Right atrium auricular region (tissue), 2 donors: ENCODE measurements around the gene CCDC187. TPM values are rescaled to one million over a fixed set of nuclear protein-coding genes. Genes with fewer than 3 reads are reported as not detected.
"Not testable (repeated sequence)": the region's sequence is repeated elsewhere in the genome, so short reads cannot be mapped to it uniquely, and the experiment has no call there.

ENCODE experiments used
- DNase-seq: peaks from one replicate; pipeline ENCODE4 v3.0.0-alpha.2; 2019; ENCODE audit warnings: low spot score
- H3K27ac ChIP-seq, 2 donors: fragments of 200-600 bp; sonication (generic); 1 replicate in 1 of 2; 2 replicates in 1 of 2; pipeline ENCODE4 v1.5.1; 2016 to 2019
- H3K27me3 ChIP-seq, 2 donors: fragments of 200-600 bp; sonication (generic); one replicate each; pipeline versions ENCODE4 v1.5.1 to v1.6.0; 2017 to 2019
- H3K36me3 ChIP-seq: fragments of 200-600 bp; sonication (generic); one replicate; pipeline ENCODE4 v1.5.1; 2016
- H3K4me1 ChIP-seq, 2 donors: fragments of 200-600 bp; sonication (generic); one replicate each; pipeline versions ENCODE4 v1.5.1 to v1.6.0; 2017 to 2019
- H3K4me3 ChIP-seq, 2 donors: fragments of 200-600 bp; sonication (generic); 1 replicate in 1 of 2; 2 replicates in 1 of 2; pipeline ENCODE4 v1.5.1; 2017 to 2019; ENCODE audit warnings: mild to moderate bottlenecking in 1 of 2, moderate library complexity in 1 of 2
- H3K9me3 ChIP-seq, 2 donors: fragments of 200-600 bp; sonication (generic); one replicate each; pipeline ENCODE4 v1.5.1; 2019
- total RNA-seq, 2 donors: library from RNA; depleted of rRNA; stranded (reverse); fragments of >200 nt; gene quantifications; one replicate each; pipeline ENCODE4 v1.1.0, GENCODE V29; 2016
- TF ChIP-seq, protein P1 (sequence below), 2 donors: fragments of 200-600 bp; sonication (generic); IDR thresholded peaks; one replicate each; pipeline ENCODE4 v1.5.1; 2019; ENCODE audit warnings: antibody characterized with exemption in 2 of 2

Gene CCDC187
- total RNA-seq, 2 donors from 2014 or later: not detected

DNA sequence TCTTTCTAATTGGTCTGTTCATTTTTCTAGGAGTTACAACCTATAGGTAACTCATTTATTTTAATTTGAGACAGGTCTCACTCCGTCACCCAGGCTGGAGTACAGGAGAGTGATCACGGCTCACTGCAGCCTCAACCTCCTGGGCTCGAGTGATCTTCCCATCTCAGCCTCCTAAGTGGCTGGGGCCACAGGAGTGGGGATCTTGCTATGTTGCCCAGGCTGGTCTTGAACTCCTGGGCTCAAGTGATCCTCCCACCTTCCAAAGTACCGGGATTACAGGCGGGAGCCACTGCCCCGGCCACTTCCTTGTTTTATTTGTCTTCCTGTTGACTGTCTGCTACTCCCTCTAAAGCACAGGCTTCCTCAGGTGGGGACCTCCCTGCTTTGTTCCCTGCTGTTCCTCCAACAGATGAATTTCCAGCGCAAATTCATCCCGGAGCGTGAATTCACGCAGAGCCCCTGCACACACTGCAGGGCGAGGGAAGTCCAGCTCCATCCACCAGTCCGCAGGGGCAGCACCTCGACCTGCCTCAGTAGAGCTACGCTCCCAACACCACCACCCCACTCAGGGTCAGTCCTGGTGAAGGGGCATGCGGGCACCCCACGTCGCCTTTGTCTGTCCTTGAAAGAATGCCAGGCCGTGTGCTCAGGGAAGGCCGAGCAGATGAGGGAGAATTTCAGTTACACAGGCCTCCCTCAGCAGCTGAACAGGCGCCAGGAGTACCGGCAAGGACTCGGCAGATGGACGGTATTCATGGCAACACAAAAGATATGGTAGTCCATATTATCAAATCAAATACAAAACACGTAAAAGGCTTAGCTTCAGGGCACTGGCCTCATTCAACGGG lies 64.5 kb downstream of the CCDC187 start:
- Histone ChIP-seq H3K27me3 (no peaks in the 10 kb centered on the region), H3K36me3 (peaks cover 10% of the 10 kb centered on the region), H3K4me1 (peaks cover 4 to 34% of the 10 kb centered on the region in 2 donors), H3K9me3 (no peaks in the 10 kb centered on the region), H3K4me3 (no peak overlapping the region), H3K27ac (peak overlapping the region; percentile 55 to 73)
- DNase-seq: no peak
- TF ChIP-seq, protein P1, sequence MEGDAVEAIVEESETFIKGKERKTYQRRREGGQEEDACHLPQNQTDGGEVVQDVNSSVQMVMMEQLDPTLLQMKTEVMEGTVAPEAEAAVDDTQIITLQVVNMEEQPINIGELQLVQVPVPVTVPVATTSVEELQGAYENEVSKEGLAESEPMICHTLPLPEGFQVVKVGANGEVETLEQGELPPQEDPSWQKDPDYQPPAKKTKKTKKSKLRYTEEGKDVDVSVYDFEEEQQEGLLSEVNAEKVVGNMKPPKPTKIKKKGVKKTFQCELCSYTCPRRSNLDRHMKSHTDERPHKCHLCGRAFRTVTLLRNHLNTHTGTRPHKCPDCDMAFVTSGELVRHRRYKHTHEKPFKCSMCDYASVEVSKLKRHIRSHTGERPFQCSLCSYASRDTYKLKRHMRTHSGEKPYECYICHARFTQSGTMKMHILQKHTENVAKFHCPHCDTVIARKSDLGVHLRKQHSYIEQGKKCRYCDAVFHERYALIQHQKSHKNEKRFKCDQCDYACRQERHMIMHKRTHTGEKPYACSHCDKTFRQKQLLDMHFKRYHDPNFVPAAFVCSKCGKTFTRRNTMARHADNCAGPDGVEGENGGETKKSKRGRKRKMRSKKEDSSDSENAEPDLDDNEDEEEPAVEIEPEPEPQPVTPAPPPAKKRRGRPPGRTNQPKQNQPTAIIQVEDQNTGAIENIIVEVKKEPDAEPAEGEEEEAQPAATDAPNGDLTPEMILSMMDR (IDR thresholded peaks at IDR 0.05): no peak

DNA sequence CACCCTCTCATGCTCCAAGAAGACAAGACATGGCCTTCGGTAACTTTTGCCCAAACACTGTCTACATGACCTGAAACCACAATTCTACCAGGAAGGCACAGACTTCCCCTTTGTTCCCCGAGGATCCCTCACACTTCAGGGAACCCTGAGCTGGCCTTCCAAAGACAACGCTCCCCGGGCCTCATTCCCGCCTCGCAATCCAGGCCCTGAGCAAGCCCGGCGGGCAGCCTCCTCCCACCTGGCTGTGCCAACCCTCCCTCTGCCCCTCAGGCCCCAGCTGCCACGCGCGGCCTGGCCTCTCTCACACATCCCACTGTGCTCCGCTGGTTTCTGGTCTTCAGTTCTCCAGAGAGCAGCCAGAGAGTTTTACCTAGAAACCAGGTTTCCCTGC lies 65.6 kb downstream of the CCDC187 start:
- Histone ChIP-seq H3K4me3 (no peak overlapping the region), H3K27me3 (no peaks in the 10 kb centered on the region), H3K4me1 (peaks cover 0 to 25% of the 10 kb centered on the region in 2 donors), H3K27ac (no peak overlapping the region), H3K9me3 (no peaks in the 10 kb centered on the region), H3K36me3 (peaks cover 10% of the 10 kb centered on the region)
- TF ChIP-seq, protein P1 (IDR thresholded peaks at IDR 0.05): no peak
- DNase-seq: no peak

DNA sequence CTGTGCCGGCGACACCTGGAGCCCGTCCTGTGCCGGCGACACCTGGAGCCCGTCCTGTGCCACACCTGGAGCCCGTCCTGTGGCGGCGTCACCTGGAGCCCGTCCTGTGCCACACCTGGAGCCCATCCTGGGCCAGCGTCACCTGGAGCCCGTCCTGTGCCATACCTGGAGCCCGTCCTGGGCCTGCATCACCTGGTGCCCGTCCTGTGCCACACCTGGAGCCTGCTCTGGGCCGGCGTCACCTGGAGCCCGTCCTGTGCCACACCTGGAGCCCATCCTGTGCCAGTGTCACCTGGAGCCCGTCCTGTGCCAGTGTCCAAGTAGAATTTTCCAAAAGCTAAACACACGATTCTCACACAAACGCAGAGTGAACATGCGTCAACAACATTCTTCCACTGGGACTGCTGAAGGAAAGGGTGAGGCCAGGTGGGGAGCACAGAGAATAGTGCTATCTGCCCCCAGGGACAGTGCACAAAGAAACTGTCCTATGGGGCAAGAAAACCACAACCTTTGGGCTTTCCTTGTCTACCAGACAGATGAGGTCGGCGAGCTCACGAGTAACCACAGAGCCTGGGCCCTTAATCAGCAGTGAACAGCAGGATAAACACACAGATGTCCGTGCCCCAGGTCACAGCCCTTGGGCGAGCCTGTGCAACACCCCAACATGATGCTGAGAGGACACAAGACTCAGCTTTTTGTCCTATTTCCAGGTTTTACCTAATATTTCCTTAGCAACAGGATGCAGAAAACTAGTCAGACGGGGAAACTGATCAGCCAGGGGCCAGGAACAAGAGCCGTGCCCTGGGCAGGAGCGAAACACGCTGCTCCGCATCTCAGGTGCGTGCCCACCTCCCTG lies 66.2 kb downstream of the CCDC187 start:
- TF ChIP-seq, protein P1 (IDR thresholded peaks at IDR 0.05): no peak
- no peak for DNase-seq
- H3K27ac ChIP-seq: no peak overlapping the region

DNA sequence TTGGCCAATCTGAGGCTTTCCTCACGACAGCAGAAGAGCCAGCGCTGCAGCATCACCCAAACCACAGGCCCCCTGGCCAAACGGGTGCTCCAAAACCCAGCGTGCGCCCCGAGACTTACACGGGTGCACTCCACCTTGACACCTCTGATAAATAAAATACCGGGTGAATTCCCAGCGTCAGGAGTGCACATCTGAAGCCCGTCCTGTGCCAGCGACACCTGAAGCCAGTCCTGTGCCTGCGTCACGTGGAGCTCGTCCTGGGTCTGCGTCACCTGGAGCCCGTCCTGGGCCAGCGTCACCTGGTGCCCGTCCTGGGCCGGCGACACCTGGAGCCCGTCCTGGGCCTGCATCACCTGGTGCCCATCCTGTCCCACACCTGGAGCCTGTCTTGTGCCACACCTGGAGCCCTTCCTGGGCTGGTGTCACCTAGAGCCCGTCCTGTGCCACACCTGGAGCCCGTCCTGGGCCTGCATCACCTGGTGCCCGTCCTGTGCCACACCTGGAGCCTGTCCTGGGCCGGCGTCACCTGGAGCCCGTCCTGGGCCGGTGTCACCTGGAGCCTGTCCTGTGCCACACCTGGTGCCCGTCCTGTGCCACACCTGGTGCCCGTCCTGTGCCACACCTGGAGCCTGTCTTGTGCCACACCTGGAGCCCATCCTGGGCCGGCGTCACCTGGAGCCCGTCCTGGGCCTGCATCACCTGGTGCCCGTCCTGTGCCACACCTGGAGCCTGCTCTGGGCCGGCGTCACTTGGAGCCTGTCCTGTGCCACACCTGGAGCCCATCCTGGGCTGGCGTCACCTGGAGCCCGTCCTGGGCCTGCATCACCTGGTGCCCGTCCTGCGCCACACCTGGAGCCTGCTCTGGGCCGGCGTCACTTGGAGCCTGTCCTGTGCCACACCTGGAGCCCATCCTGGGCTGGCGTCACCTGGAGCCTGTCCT lies 67.2 kb downstream of the CCDC187 start:
- H3K27me3 ChIP-seq: not testable (repeated sequence)
- peaks cover 0 to 25% of the 10 kb centered on the region in 2 donors for H3K4me1 ChIP-seq

More for the DNA sequence above, 66.2 kb downstream of the CCDC187 start:
- H3K36me3 ChIP-seq: peaks cover 10% of the 10 kb centered on the region
- H3K9me3 ChIP-seq: no peaks in the 10 kb centered on the region
- no peak overlapping the region for H3K4me3 ChIP-seq
- H3K4me1 ChIP-seq: peaks cover 0 to 25% of the 10 kb centered on the region in 2 donors
- H3K27me3 ChIP-seq: no peaks in the 10 kb centered on the region

DNA sequence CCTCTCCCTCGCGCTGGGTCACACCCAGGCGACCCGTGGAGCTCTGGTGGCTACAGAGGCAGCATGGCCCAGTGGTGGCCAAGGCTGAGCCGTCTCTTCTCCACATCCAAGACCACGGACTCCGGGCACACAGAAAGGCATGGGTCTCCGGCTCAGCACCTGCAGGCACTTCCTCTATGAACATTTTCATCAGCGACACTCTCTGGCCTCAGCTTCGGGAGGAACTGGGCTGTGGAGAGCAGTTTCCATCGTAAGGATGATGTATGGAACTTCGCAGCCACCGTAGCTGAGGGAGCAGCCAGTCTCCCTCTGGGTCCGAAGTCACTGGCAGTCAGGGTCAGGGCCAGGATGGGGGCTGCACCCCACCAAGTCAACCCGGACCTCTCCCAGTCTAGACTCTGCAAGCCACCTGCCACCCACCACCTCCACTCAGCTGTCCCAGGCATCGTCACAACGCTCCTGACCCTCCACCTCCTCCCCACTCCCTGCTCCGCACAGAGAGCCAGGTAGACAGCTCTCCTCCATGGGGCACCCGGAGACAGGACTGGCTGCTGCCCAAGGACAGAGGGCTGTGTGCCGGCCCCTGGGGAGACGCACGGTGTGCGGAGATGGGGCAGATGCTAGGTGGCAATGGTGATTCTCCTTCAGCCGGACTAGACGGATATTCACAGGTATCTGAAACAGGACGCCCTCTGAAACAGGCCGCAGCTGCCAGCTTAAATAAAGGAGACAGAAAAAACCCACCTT lies 68.0 kb downstream of the CCDC187 start:
- no peak for DNase-seq
- Histone ChIP-seq H3K36me3 (peaks cover 10% of the 10 kb centered on the region), H3K4me1 (peaks cover 0 to 23% of the 10 kb centered on the region in 2 donors), H3K27me3 (no peaks in the 10 kb centered on the region), H3K9me3 (no peaks in the 10 kb centered on the region), H3K4me3 (no peak overlapping the region), H3K27ac (no peak overlapping the region)
- TF ChIP-seq, protein P1 (IDR thresholded peaks at IDR 0.05): no peak

More for the DNA sequence above, 67.2 kb downstream of the CCDC187 start:
- not testable (repeated sequence) for H3K4me3 ChIP-seq, H3K36me3 ChIP-seq, DNase-seq, H3K9me3 ChIP-seq, H3K27ac ChIP-seq
